ENCODE measurements around the gene GAS2L1.

- no peak for TF ChIP-seq POLR2AphosphoS5 (IDR thresholded peaks at IDR 0.05; ENCODE audit: borderline replicate concordance, low read depth, low read length)
- TF ChIP-seq EZH2 (IDR thresholded peaks at IDR 0.05), result no peak
- TF ChIP-seq FOXP2 (optimal IDR thresholded peaks at IDR 0.05; ENCODE audit: control extremely low read depth, extremely low read length, insufficient read depth), result no peak
Measured at GRCh38 chr22:29265305-29265704, 41.1 kb upstream of the GAS2L1 start.
